GM10248 (cell line): ENCODE measurements around the gene FBXL2.
"Not testable (repeated sequence)": the region's sequence is repeated elsewhere in the genome, so short reads cannot be mapped to it uniquely, and the experiment has no call there.

Source experiments
- CTCF ChIA-PET: fragments of 300-600 bp; sonication (Branson Sonifier 250); formaldehyde crosslinking; extraction: SDS; loops from one replicate; lab custom pipeline; 2021; ENCODE audit warnings: antibody characterized with exemption; lab: Yijun Ruan, JAX
- POLR2A ChIA-PET: fragments of 350-650 bp; sonication (Branson Sonifier 250); formaldehyde crosslinking; extraction: SDS; loops from one replicate; lab custom pipeline; 2020; ENCODE audit warnings: antibody characterized with exemption; lab: Yijun Ruan, JAX
- DNase-seq: peaks from one replicate; pipeline ENCODE4 v3.0.0; 2012; ENCODE audit errors: extremely low spot score
- TF ChIP-seq, protein P1 (sequence below): IDR thresholded peaks from 2 replicates; pipeline ENCODE4 v1.5.1; 2012; ENCODE audit warnings: mild to moderate bottlenecking, low read depth; ENCODE audit errors: extremely low read depth, missing control alignments, control extremely low read depth

FBXL2 gene

DNA sequence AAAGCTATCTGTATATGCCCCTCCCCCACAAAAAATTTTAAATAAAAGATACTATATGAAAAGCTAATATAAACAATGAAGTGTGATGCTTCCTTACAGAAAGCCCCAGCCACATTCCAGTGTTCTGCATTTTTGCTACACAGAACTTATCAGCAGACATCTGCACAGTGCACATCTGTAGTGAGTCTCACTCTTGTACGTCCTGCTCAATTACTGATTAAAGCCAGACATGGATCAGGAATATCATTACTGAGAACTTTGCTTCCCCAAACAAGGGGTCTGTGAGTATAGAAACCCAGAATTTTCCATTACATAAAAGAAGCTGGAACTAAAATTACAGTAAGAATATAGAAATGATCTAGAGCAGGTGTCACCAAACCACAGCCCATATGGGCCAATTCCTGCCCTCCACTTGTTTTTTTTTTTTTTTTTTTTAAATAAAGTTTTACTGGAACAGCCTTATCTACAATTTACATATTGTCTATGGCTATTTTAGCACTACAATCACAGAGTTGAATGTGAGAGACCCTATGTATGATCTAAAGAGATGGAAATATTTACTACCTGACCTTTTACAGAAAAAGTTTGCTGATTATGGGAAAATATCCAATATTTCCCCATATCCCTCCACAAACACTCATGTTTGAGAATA is 117.3 kb downstream of the FBXL2 start:
- ChIA-PET CTCF (interaction anchor here (0.7 to 2.5 kb wide), 4 partner anchors 9 to 133 kb away, joined by 3 to 15 read pairs (median 8); no protein-coding TSS in a partner anchor), POLR2A (interaction anchor here (0.8 kb wide), 1 partner anchor 377 kb away, joined by 4 read pairs; no protein-coding TSS in a partner anchor)
- TF ChIP-seq, protein P1, sequence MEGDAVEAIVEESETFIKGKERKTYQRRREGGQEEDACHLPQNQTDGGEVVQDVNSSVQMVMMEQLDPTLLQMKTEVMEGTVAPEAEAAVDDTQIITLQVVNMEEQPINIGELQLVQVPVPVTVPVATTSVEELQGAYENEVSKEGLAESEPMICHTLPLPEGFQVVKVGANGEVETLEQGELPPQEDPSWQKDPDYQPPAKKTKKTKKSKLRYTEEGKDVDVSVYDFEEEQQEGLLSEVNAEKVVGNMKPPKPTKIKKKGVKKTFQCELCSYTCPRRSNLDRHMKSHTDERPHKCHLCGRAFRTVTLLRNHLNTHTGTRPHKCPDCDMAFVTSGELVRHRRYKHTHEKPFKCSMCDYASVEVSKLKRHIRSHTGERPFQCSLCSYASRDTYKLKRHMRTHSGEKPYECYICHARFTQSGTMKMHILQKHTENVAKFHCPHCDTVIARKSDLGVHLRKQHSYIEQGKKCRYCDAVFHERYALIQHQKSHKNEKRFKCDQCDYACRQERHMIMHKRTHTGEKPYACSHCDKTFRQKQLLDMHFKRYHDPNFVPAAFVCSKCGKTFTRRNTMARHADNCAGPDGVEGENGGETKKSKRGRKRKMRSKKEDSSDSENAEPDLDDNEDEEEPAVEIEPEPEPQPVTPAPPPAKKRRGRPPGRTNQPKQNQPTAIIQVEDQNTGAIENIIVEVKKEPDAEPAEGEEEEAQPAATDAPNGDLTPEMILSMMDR, result no peak
- DNase-seq, result no peak

DNA sequence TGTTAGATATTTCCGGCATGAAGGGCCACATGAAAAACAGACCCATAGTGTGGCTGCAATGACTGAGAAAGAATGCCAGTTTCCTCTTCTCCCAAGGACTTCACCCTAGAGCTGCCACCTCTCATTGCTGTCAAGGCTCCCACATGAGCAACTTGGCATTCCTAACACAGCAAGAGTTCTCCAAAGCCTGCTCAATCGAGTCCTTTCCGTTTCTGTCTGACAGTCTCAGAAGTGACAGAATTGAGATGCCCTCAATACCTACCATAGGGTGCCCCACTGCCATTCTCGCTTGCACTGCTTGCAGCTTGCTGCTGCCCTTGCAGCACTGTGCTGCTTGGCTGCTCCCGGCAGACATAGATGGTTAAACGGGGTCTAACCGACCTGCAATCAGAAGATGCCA is 118.7 kb downstream of the FBXL2 start:
- no peak for DNase-seq
- ChIA-PET CTCF (interaction anchor here (1.6 to 2.5 kb wide), 3 partner anchors 10 to 23 kb away, joined by 4 to 15 read pairs (median 12); no protein-coding TSS in a partner anchor), POLR2A (interaction anchor here (0.6 kb wide), 1 partner anchor 444 kb away, joined by 3 read pairs; the partner anchor contains the start of gene CCR4)
- TF ChIP-seq, protein P1, result no peak

DNA sequence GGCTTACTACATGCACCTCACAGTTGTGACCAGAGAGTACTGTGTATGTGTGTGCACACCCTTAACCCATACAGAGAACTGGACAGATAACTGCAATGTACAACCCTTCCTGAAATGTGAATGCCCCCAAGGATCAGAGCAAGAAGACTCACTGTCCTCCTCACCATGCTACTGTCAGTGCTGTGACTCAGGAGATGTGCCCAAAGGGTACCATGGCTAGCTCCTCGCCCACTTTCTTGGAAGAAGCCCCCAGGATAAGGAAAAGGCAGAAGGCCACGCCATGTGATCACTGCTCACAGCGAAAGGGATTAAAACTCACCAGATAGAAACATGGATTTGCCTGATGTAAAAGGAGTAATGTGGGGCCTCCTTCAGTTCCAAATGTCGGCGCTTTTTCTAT is 121.2 kb downstream of the FBXL2 start:
- POLR2A ChIA-PET, result no interaction called here
- CTCF ChIA-PET, result interaction anchor here (1.2 to 1.5 kb wide), 2 partner anchors 11 to 16 kb away, joined by 3 read pairs; no protein-coding TSS in a partner anchor
- TF ChIP-seq, protein P1, result no peak
- DNase-seq, result no peak

DNA sequence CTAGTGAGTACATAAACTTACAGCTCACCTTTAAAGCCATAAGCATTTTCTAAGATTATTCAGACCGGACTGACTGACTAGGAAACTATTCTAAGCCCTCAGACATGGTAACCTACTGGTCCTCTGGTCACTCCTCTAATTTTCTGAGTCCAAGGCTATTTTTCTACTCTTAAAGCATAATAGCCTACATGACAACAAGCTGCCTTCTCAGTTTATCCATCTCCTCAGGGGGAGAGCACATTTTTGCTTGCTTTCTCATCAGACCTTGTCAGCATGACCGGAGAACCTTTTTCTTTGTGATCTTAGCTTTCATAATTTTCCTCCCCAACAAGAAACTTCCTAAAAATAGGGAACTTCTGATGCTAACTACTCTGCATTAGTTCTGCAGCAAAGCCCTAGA is 124.5 kb downstream of the FBXL2 start:
- no peak for DNase-seq
- POLR2A ChIA-PET, result no interaction called here
- CTCF ChIA-PET, result interaction anchor here (1.1 to 1.9 kb wide), 9 partner anchors 9 to 270 kb away, joined by 3 to 13 read pairs (median 4); no protein-coding TSS in a partner anchor
- TF ChIP-seq, protein P1, result no peak

DNA sequence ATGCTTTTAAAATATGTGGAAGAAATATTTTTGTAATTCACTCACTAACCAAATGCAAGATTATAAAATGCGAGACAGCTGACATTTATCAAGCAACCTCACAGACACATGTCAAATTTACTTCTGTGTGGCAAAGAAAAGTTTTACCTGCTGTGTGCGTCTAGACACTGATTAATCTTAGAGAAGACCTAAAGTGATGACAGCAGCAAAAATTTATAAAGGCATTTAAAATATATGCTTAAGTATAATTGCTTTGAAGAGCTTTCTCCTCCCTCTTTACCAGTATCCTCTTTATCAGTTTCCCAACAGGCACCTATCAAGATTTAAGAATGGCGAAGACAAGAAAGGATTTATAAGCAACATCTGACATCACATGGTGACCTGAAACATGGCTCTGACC is 125.7 kb downstream of the FBXL2 start:
- POLR2A ChIA-PET, result no interaction called here
- CTCF ChIA-PET, result interaction anchor here (1.6 to 1.8 kb wide), 2 partner anchors 8 to 30 kb away, joined by 5 to 6 read pairs; no protein-coding TSS in a partner anchor
- DNase-seq, result no peak
- TF ChIP-seq, protein P1, result no peak

DNA sequence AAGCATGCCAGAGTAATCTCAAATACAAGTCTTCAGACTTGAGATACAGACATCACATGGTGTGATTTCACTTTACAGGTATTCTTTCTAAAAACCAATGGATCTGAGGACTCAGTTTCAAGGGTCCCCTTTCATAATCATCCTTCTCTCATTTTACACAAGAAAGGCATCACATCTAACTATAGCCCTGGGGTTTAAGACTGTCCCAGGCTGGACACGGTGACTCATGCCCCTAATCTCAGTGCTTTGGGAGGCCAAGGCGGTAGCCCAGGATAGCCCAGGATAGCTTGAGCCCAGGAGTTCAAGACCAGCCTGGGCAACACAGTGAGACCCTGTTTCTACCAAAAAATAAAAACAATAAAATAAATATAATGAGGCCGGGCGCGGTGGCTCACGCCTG is 126.5 kb downstream of the FBXL2 start:
- ChIA-PET POLR2A (no interaction called here), CTCF (interaction anchor here (1.6 kb wide), 1 partner anchor 31 kb away, joined by 5 read pairs; no protein-coding TSS in a partner anchor)
- DNase-seq, result no peak
- TF ChIP-seq, protein P1, result no peak

DNA sequence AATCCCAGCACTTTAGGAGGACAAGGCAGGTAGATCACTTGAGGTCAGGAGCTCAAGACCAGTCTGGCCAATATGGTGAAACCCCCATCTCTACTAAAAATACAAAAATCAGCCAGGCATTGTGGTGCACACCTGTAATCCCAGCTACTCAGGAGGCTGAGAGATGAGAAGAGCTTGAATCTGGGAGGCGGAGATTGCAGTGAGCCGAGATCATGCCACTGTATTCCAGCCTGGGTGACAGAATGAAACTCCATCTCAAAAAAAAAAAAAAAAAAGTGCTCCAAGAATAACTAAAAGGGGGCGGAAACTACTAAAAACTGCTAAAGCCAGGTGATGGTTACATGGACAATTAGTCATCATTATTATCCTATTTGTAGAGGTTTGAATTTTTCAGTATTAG is 133.6 kb downstream of the FBXL2 start:
- CTCF ChIA-PET, result interaction anchor here (1.3 to 2.4 kb wide), 3 partner anchors 9 to 38 kb away, joined by 4 to 6 read pairs (median 5); no protein-coding TSS in a partner anchor
- DNase-seq, POLR2A ChIA-PET: not testable (repeated sequence)
